OCI-LY1 (cell line): ENCODE results near the gene AKNAD1.

Experiments used
- H2AFZ ChIP-seq: fragments of 200-600 bp; sonication (generic), shearing (Covaris generic); 2 replicates; pipeline ENCODE4 v1.6.0; 2014; ENCODE audit warnings: antibody characterized with exemption, mild to moderate bottlenecking, low read length
- H3F3A ChIP-seq: fragments of 200-600 bp; sonication (generic), shearing (Covaris generic); 2 replicates; pipeline ENCODE4 v1.6.0; 2014; ENCODE audit warnings: mild to moderate bottlenecking, antibody characterized with exemption, low read length, moderate library complexity; ENCODE audit not compliant: insufficient read depth
- H3K27ac ChIP-seq: fragments of 200-600 bp; sonication (generic); 2 replicates; pipeline ENCODE4 v1.5.1; 2014; ENCODE audit warnings: low read length, mixed run types, mild to moderate bottlenecking, low read depth; ENCODE audit not compliant: poor library complexity, severe bottlenecking
- H3K27me3 ChIP-seq: fragments of 200-600 bp; sonication (generic); 2 replicates; pipeline ENCODE4 v1.6.0; 2014; ENCODE audit warnings: antibody characterized with exemption, mild to moderate bottlenecking, low read length, moderate library complexity; ENCODE audit not compliant: insufficient read depth
- H3K36me3 ChIP-seq: fragments of 200-600 bp; sonication (generic); 2 replicates; pipeline ENCODE4 v1.6.1; 2014; ENCODE audit warnings: mild to moderate bottlenecking, antibody characterized with exemption, low read length, moderate library complexity, mixed read lengths; ENCODE audit not compliant: insufficient read depth
- H3K4me1 ChIP-seq: fragments of 200-600 bp; sonication (generic); 2 replicates; pipeline ENCODE4 v1.5.1; 2014; ENCODE audit warnings: mild to moderate bottlenecking, low read length, moderate library complexity; ENCODE audit not compliant: insufficient read depth, severe bottlenecking
- H3K4me2 ChIP-seq: fragments of 200-600 bp; sonication (generic), shearing (Covaris generic); 2 replicates; pipeline ENCODE4 v1.6.1; 2014; ENCODE audit warnings: low read length
- H3K4me3 ChIP-seq: fragments of 200-600 bp; sonication (generic); 2 replicates; pipeline ENCODE4 v1.5.1; 2014; ENCODE audit warnings: low read length, low read depth, mild to moderate bottlenecking, mixed read lengths; ENCODE audit not compliant: poor library complexity, severe bottlenecking
- H3K79me2 ChIP-seq: fragments of 200-600 bp; shearing (Covaris generic); 2 replicates; pipeline ENCODE4 v1.6.1; 2016; ENCODE audit warnings: mixed run types, low read length, mixed read lengths; ENCODE audit not compliant: insufficient read depth
- H3K9ac ChIP-seq: fragments of 200-600 bp; sonication (generic), shearing (Covaris generic); 2 replicates; pipeline ENCODE4 v1.6.1; 2014; ENCODE audit warnings: mild to moderate bottlenecking, low read length, mixed read lengths
- H3K9me2 ChIP-seq: fragments of 200-600 bp; sonication (generic), shearing (Covaris generic); 2 replicates; pipeline ENCODE4 v1.6.1; 2014; ENCODE audit warnings: low read depth, mild to moderate bottlenecking, low read length, mixed read lengths
- H3K9me3 ChIP-seq: fragments of 200-600 bp; shearing (Covaris generic); 2 replicates; pipeline ENCODE4 v1.6.1; 2014; ENCODE audit warnings: low read length, mixed read lengths
- H4K20me1 ChIP-seq: fragments of 200-600 bp; sonication (generic), shearing (Covaris generic); 2 replicates; pipeline ENCODE4 v1.6.0; 2016; ENCODE audit warnings: mild to moderate bottlenecking, low read length; ENCODE audit not compliant: insufficient read depth
- EZH2 ChIP-seq: fragments of 200-600 bp; sonication (generic), shearing (Covaris generic); IDR thresholded peaks from 2 replicates; pipeline ENCODE4 v1.8.0; 2017; ENCODE audit warnings: borderline replicate concordance, mixed run types, mild to moderate bottlenecking, antibody characterized with exemption, low read length, moderate library complexity, mixed read lengths
- TF ChIP-seq, protein P1 (sequence below): fragments of 200-600 bp; sonication (generic), shearing (Covaris generic); IDR thresholded peaks from 2 replicates; pipeline ENCODE4 v1.5.1; 2017; ENCODE audit warnings: mild to moderate bottlenecking, antibody characterized with exemption, low read length, moderate library complexity, mixed read lengths

Gene AKNAD1

DNA sequence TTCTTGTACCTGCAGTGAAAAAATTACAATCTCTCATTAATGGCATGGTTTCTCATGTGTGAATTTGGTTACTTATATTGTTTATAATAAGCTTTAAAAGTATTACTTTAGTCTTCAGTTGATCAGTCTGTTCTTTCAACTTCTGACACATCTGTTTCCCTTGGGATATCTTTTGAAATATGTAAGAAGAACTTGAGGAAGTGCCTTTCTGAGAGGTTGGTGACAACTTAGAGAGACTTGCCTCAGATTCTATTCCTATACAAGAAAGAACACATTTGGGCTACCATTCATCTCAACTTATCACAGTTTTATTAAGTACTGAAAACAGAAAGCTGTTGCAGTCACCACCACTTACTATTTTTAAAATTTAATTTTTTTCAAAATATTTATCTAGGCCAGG, 8.1 kb downstream of the AKNAD1 start:
- Histone ChIP-seq H3K4me1 (no peaks in the 10 kb centered on the region), H3K36me3 (no peaks in the 10 kb centered on the region), H3K9me2 (no peaks in the 10 kb centered on the region), H2AFZ (no peak overlapping the region), H3K9ac (no peak overlapping the region), H3K27ac (no peak overlapping the region), H4K20me1 (no peaks in the 10 kb centered on the region), H3K4me3 (no peak overlapping the region), H3K4me2 (no peak overlapping the region), H3K79me2 (no peaks in the 10 kb centered on the region), H3F3A (no peaks in the 10 kb centered on the region), H3K9me3 (no peaks in the 10 kb centered on the region), H3K27me3 (no peaks in the 10 kb centered on the region)
- TF ChIP-seq EZH2: no peak
- TF ChIP-seq, protein P1, sequence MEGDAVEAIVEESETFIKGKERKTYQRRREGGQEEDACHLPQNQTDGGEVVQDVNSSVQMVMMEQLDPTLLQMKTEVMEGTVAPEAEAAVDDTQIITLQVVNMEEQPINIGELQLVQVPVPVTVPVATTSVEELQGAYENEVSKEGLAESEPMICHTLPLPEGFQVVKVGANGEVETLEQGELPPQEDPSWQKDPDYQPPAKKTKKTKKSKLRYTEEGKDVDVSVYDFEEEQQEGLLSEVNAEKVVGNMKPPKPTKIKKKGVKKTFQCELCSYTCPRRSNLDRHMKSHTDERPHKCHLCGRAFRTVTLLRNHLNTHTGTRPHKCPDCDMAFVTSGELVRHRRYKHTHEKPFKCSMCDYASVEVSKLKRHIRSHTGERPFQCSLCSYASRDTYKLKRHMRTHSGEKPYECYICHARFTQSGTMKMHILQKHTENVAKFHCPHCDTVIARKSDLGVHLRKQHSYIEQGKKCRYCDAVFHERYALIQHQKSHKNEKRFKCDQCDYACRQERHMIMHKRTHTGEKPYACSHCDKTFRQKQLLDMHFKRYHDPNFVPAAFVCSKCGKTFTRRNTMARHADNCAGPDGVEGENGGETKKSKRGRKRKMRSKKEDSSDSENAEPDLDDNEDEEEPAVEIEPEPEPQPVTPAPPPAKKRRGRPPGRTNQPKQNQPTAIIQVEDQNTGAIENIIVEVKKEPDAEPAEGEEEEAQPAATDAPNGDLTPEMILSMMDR: no peak

DNA sequence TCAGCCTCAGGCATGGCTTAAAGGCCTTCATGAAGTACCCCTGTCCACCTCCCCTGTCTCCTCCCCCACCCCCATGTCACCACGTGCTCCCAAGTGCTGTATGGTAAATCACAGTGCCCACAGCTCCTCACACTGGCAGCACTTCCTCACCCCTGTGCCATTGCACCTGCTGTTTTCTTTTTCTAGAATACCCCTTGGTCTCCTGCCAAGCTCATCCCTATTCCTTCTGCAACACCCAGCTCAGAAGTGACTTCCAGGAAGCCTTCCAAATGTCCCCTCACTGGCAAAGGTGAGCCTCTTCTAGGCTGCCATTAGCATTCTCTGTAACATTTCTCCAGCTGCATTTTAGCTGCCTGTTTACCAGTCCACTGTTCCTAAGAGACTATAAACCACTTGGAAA, 9.4 kb downstream of the AKNAD1 start:
- Histone ChIP-seq H4K20me1 (no peaks in the 10 kb centered on the region), H3K9me3 (no peaks in the 10 kb centered on the region), H3K27me3 (no peaks in the 10 kb centered on the region), H3K9ac (no peak overlapping the region), H3K27ac (no peak overlapping the region), H3F3A (no peaks in the 10 kb centered on the region), H3K79me2 (no peaks in the 10 kb centered on the region), H3K9me2 (no peaks in the 10 kb centered on the region), H3K4me1 (no peaks in the 10 kb centered on the region), H3K4me2 (no peak overlapping the region), H3K4me3 (no peak overlapping the region), H3K36me3 (no peaks in the 10 kb centered on the region), H2AFZ (no peak overlapping the region)
- TF ChIP-seq, protein P1: no peak
- TF ChIP-seq EZH2: no peak

DNA sequence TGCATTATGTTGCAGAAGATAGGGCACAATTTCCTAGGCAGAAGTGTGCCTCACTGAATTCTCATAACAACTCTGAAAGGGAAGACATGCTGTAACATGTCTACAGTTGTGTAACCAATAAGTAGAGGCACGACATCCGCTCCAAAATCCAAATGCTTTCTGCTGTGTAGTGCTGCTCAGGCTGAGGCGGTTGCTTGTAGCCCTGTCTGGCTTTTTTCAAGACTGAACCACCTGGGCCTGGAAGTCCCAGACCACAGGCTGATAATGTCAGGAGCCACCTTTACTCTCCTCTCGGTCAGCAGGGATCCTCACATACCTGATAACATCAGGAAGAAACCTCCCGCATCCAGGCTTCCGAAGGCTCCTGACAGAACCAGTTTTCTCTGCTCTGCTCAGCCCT, 10.9 kb downstream of the AKNAD1 start:
- Histone ChIP-seq H3K4me2 (no peak overlapping the region), H3F3A (no peaks in the 10 kb centered on the region), H3K27me3 (no peaks in the 10 kb centered on the region), H3K9ac (no peak overlapping the region), H3K4me1 (no peaks in the 10 kb centered on the region), H3K9me3 (no peaks in the 10 kb centered on the region), H2AFZ (no peak overlapping the region), H3K4me3 (no peak overlapping the region), H3K79me2 (no peaks in the 10 kb centered on the region), H4K20me1 (no peaks in the 10 kb centered on the region), H3K9me2 (no peaks in the 10 kb centered on the region), H3K27ac (no peak overlapping the region), H3K36me3 (no peaks in the 10 kb centered on the region)
- TF ChIP-seq, protein P1: no peak
- TF ChIP-seq EZH2: no peak
